Measurements from ENCODE around the gene PTPN6.

Gene PTPN6

DNA sequence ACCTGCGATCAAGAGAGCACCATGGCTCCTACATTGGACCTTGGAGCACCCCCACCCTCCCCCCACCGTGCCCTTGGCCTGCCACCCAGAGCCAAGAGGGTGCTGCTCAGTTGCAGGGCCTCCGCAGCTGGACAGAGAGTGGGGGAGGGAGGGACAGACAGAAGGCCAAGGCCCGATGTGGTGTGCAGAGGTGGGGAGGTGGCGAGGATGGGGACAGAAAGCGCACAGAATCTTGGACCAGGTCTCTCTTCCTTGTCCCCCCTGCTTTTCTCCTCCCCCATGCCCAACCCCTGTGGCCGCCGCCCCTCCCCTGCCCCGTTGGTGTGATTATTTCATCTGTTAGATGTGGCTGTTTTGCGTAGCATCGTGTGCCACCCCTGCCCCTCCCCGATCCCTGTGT lies 9.4 kb upstream of the PTPN6 start:
- no peak for DNase-seq (ENCODE audit: low read depth)

DNA sequence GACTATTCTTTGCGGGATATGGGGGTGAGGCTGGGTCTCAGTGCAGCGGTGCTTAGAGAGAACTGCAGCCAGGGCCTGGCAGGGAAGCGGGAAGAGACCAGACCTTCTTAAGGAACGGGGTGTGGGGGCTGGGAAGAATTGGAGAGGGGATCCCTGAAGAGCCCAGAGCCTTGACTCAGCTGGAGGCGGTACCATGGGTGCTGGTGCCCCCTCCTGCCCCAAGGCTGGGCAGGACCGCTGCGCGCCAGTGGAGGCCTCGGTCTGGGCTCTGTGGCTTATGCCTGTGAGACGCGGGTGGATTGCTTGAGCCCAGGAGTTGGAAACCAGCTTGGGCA lies 8.9 kb upstream of the PTPN6 start:
- no peak for DNase-seq (ENCODE audit: low read depth)

DNA sequence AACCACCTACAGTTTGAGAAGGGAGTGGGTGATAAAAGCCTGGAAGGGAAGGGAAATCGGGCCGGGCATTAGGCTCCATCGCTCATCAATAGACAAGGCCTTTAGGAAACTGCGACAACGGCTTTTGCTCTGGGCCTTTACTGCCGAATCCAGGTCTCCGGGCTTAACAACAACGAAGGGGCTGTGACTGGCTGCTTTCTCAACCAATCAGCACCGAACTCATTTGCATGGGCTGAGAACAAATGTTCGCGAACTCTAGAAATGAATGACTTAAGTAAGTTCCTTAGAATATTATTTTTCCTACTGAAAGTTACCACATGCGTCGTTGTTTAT lies 7.8 kb upstream of the PTPN6 start:
- DNase-seq (ENCODE audit: low read depth): no peak

DNA sequence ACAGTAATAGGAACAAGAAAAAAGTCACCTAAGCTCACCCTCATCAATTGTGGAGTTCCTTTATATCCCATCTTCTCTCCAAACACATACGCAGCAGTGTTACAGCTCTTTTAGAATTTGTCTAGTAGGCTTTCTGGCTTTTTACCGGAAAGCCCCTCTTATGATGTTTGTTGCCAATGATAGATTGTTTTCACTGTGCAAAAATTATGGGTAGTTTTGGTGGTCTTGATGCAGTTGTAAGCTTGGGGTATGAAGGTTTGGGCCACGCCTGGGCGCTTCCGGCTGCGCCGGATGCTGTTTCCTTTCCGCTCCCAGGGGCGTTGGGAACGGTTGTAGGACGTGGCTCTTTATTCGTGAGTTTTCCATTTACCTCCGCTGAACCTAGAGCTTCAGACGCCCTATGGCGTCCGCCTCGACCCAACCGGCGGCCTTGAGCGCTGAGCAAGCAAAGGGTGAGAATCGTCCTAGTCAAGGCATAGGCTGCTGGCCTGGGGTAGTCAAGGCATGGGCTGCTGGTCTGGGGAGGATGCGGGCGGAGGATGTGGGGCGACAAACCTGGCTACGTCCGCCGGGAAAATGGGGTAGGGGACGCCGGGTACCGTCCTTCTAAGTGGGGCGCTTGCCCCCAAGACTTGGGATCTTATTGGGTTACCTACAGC lies 7.3 kb upstream of the PTPN6 start, which contains the start of the genes C12orf57 and RNU7-1:
C12orf57 (plus strand) TSS at position 301 of the 659 bp plus-strand sequence; CDS start at position 401, 100 bp downstream.
RNU7-1 (plus strand) TSS at position 95 of the 659 bp plus-strand sequence.
- peak; percentile 82 for DNase-seq (ENCODE audit: low read depth)

DNA sequence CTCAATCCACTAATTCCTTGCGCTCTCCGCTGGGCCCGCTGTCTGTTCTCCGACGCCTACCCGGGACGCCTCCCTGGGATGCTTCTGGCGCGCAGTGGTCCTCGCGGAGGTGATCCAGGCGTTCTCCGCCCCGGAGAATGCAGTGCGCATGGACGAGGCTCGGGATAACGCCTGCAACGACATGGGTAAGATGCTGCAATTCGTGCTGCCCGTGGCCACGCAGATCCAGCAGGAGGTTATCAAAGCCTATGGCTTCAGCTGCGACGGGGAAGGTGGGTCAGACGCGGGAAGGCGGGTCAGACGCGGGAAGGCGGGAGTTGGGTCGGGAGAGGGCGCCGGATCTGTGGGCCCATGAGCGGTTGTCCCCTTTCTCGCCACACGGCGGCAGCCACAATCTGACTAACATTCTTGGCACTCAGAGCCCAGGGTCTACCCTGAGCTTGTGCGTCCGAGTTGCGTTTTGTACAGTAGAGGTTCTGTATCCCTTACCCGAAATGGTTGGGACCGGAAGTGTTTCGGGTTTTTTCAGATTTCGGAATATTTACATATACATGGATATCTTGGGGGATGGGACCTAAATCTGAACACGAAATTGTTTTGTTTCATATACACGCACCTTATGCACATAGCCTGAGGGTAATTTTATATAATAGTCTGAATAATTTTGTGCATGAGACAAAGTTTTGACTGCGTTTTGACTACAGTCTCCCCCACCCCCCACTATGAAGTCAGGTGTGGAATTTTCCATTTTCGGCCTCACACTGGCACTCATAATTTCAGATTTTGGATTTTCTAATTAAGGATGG lies 6.6 kb upstream of the PTPN6 start:
- DNase-seq (ENCODE audit: low read depth): peak; percentile 78

DNA sequence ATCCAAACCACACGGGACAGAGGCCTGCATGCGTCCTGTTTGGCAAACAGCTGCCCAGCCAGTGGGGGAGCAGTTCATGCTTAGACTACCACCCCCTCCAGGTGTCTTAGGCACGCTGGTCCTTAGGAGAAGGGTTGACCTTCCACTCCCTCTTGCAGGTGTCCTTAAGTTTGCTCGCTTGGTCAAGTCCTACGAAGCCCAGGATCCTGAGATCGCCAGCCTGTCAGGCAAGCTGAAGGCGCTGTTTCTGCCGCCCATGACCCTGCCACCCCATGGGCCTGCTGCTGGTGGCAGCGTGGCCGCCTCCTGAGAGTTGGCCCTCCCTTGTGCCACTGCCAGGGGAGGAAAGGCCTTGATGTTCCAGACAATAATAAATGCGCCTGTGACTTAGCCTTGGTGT lies 5.5 kb upstream of the PTPN6 start:
- DNase-seq (ENCODE audit: low read depth): no peak

DNA sequence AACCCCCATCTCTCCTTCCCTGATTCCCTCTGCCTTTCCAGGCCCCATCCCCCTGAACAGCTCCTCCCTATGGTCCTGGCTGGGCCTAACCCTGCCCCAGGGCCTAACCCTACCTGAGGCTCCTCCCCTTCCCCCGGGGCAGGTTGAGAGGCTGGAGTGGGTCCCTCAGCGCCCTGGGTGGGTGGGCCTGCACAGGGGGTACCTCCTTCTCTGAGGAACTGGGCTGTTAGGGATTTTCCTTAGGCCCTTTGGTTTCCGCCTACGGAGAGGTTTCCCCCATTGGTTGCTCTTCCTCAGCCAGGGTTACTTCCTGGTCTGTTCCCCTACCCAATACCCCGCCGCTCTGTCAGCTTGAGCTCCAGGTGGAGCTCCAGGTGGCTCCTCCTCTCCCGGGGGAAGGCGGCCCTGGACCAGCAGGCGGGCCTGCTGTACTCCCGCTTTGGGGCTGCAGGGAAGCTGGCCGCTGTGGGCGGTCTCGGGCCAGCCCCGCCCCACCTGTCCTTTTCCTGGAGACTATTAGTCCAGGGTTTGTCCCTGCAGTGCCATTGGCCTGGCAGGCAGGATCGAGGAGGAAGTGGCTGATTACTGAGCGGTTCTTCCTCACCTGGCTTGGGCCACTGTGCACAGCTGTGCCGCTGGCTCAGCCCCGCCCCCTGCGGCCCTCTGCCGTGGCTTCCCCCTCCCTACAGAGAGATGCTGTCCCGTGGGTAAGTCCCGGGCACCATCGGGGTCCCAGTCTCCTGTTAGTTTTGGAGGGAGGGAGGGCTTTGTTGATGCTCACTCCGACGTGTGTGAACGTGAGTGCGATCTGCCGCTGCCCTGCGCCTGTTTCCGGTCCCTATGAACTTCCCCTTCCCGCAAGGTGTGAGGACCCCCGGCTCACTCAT lies 4.9 kb upstream of the PTPN6 start:
- DNase-seq (ENCODE audit: low read depth): no peak

DNA sequence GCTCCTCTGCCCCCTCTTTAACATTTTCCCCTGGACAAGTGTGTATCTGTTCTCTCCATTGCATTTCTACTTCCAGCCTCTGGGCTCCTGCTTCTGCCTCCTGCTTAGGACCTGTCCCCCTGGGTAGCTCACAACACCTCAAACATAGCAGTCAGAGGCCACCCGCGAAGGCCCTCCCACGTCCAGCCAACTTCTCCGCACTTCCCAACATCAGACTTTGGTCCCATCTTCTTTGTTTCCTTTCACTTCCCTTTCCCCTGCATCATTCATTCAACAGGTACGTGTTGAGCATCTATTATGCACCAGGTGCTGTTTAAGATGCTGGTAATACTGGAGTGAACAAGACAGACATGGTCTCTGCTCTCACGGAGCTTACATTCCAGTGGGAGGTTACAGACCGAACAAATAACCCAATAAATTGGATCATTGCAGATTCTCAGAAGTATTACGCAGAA lies 4.2 kb upstream of the PTPN6 start:
- DNase-seq (ENCODE audit: low read depth): no peak

DNA sequence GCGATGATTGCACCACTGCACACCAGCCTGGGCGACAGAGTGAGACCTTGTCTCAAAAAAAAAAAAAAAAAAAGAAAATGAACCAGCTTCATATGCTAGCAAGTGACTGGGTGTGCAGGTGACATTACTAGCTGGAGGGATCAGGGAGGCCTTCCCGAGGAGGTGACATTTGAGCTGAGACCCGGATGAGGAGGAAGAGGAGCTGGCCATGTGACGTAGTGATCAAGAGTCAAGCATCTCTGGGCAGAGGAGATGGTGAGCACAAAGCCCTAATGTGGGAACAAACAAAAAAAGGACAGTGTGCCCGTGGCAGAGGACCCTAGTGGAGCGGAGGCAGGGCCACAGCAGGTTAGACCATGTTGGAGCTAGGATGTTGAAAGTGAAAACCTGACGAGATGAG lies 3.5 kb upstream of the PTPN6 start:
- DNase-seq (ENCODE audit: low read depth): no peak

DNA sequence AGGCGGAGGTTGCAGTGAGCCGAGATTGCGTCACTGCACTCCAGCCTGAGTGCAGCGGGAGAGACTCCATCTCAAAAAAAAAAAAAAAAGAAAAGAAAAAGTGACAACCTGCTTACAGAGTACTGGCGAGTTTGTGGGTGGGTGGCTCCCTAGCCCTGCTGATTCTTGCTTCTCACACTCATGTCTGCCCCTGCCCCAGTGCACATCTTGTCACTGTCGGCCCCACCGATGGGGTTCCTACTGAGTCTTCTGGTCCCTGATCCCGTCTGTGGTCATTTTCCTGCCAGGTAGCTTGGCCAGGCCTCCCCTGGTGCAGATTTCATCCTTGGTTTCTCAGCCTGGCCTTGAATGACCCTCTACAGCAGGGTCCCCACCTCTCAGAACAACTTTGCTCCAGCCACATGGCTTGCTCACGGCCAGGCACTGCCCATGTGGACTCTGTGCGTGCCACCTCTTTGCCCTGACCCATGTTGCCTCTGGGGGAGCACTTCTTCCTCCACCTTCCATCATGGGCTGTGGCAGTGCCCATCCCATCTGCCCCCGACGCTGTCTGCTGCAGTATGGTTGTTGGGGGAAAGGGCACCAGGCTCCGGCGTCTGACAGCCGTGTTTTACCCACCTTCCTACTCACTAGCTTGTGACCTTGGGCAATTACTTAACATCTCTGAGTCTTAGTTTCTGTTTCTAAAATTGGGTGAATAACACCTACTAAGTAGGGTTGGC lies 2.1 kb upstream of the PTPN6 start:
- DNase-seq (ENCODE audit: low read depth): no peak

DNA sequence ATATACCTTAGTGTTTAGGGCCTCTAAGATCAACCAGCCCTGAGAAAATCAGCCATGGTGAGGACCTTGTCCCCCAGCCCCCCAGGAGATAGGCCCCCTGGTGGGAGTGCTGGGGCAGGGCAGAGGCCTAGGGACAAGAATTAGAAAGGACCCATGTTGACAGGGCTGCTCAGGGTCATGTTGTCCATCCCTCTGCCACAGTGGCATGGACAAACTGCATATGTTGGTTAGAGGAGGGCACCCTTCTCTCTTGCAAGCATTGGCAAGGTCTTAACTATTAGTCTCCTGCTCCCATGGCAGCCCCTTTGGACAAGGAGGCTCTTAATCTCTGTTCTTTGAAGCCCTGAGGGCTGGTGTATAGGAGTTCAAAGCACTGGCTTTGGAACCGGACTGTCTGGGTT lies 755 bp upstream of the PTPN6 start:
- DNase-seq (ENCODE audit: low read depth): no peak

DNA sequence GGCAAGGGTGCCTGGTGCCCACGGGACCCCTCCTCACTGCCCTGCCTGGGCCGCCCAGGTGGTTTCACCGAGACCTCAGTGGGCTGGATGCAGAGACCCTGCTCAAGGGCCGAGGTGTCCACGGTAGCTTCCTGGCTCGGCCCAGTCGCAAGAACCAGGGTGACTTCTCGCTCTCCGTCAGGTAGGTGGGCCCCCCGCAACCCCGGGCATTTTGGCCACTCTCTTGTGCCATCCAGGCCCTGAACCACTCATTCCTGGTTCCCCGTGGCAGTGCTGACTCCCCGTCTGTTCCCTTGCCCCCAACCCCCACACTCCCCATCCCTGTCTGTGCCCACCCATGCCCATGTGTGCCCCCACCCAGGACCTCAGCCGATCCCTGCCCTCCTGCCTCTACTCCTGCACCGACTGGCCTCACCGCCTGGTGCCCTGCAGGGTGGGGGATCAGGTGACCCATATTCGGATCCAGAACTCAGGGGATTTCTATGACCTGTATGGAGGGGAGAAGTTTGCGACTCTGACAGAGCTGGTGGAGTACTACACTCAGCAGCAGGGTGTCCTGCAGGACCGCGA lies 480 bp downstream of the PTPN6 start:
- no peak for DNase-seq (ENCODE audit: low read depth)

DNA sequence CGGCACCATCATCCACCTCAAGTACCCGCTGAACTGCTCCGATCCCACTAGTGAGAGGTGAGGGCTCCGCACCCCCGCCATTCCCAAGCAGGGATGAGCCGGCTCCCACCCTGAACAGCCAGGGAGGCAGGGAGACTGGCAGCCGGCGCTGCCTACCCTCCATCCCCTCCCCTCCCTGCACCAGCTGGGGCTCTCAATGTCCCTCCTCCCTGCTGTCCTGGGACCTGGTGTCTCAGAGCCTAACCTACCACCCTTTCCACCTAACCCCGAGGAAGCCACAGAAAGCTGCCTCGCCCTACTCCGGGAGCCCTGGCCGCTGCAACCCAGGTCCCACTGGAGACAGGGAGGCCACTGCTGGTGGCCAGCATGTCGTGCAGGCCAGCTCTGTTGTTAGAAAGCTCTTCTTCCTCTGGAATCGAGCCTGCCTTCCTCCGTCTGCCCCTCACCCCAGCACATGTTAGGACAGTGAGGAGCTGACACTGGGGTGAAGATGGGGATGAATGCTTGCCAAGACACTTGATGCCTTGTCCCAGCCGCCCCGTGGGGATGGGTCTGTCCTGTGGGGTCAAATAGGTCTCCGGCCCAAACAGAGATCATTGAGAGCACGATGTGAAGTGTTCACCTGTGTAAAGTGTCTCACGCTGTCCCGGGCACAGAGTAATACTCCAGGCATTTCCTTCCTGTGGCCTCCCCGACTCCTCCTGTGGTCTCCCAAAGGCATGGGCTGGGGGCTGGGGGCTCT lies 1.1 kb downstream of the PTPN6 start:
- no peak for DNase-seq (ENCODE audit: low read depth)

DNA sequence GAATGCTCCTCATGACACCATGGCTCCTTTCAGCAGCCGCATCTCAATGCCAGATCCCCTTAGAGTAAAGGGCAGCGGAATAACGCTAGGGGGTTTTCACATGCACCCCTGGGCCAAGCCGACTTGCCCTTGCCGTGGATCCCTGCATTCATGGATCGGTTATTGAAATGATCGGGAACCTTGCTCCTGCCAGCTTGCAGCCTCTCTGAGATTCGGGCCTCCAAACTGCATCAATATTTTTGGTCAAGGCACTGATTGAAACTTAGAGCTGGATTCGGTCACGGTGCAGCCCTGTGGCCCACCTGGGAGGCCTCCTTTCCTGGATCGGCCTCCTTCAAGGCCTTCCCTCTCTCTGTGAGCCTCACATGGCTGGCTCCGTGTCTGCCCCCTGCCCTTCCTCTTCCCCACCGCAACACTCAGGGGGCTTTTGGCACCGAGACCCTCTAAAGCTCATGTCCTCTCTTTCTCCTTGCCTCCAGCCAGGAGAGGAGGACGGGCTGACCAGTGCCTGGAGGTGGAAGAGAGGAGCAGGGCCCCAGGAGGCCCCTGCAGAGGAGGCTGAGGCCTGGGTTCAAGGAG lies 1.8 kb downstream of the PTPN6 start:
- DNase-seq (ENCODE audit: low read depth): no peak

DNA sequence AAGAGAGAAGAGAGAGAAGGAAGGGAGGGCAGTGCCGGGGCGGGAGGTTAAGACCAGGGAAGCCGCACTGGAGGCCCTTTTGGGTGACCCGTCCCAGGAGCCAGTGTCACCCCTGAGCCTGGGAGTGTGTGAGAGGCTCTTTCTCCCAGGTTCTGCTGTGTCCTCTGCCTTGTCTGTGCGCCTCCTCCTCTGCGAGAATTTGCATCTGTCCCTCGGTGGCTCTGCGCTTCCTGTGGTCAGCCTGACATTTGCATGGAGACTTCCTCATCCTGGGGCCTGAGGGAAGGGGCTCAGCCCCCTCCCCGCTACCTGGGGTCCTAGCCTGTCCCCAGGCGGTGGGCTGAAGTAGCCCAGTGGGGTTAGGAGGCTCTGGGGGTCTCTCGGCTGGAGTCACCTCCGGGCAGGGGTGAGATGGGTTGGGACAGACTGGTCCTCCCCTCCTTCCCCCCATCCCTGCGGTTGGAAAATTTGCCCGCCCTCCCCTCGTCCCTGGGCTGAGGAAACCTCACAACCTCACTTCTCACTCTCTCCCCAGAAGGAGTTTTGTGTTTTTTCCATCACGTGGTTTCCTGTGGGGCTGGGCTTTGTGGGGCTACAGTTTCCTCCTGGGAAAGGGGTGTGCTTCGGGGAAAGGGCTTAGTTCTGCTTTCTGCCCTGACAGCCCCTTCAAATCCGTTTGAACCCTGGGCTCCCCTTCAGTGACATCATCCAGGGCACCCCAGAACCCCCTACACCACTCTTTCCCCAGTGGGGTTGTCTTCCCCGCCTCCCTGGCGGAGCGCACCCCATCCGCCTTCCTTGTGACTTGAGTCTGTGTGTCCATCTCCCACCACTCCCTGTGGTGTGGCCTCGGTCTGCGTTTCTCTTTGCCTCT lies 2.5 kb downstream of the PTPN6 start:
- peak; percentile 87 for DNase-seq (ENCODE audit: low read depth)

DNA sequence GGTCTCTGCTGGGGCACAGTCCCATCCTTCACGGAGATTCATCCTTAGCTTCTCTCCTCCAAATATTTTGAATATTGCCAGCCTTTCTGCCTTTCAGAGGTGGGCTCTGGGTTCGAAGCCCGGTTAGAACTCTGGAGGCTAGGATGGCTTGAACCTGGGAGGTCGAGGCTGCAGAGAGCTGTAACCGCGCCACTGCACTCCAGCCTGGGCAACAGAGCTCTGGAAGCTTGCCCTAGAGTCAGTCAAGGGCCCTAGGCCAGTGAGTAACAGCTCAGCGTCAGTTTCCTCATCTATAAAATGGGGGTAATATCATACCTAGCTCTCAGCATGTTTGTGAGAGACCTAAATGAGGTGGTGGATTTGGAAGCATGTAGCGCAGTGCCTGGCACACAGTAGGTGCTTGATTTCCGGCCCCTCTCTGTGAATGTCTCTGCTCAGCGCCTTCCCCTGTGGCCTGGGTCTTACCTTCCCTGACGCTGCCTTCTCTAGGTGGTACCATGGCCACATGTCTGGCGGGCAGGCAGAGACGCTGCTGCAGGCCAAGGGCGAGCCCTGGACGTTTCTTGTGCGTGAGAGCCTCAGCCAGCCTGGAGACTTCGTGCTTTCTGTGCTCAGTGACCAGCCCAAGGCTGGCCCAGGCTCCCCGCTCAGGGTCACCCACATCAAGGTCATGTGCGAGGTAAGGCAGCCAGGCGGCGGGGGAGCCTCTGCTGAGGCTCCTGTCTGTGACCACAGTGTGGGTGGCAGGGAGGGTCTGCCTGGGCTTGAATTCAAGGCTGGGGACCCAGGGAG lies 3.4 kb downstream of the PTPN6 start:
- no peak for DNase-seq (ENCODE audit: low read depth)

DNA sequence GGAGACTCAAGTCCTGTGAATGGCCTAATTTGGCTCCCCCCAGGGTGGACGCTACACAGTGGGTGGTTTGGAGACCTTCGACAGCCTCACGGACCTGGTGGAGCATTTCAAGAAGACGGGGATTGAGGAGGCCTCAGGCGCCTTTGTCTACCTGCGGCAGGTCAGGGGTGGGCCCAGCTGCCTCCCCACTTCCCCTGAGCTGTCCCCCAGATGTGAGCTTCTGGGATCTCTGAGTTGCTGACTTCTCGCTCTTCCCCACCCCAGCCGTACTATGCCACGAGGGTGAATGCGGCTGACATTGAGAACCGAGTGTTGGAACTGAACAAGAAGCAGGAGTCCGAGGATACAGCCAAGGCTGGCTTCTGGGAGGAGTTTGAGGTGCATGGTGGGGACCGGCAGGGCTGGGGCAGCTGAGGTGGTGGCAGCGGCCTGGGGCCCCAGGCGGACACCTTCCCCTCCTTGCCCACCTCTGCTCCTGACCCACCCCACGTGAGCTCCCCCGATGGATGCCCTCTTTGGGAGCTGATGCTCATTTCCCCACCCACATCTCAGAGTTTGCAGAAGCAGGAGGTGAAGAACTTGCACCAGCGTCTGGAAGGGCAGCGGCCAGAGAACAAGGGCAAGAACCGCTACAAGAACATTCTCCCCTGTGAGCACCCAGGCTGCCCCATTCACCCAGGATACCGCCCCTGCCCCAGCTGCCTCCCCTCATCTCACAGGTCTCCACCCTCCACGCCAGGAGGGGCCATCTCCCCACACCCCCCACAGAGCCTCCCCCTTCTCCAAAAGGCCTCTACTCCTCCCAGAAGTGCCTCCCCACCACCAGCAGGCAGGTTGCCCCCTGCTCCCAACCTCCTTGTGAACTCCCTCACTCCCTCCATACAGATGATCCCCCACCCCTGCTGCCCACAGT lies 4.2 kb downstream of the PTPN6 start:
- no peak for DNase-seq (ENCODE audit: low read depth)

Data from CMK (cell line).